NK-92 treated with Interleukin-12 subunit alpha and Interleukin-12 subunit beta, amount 100 ng/mL, for 24 hours (cell line): Measurements from ENCODE around the gene PPP2R5B.

Source experiments
- DNase-seq: peaks from one replicate; lab custom pipeline; 2025; lab: John Stamatoyannopoulos, UW

The PPP2R5B gene

GRCh38 chr11:64908766-64909165, 15.7 kb upstream of the PPP2R5B start:
- DNase-seq, result no peak

DNA sequence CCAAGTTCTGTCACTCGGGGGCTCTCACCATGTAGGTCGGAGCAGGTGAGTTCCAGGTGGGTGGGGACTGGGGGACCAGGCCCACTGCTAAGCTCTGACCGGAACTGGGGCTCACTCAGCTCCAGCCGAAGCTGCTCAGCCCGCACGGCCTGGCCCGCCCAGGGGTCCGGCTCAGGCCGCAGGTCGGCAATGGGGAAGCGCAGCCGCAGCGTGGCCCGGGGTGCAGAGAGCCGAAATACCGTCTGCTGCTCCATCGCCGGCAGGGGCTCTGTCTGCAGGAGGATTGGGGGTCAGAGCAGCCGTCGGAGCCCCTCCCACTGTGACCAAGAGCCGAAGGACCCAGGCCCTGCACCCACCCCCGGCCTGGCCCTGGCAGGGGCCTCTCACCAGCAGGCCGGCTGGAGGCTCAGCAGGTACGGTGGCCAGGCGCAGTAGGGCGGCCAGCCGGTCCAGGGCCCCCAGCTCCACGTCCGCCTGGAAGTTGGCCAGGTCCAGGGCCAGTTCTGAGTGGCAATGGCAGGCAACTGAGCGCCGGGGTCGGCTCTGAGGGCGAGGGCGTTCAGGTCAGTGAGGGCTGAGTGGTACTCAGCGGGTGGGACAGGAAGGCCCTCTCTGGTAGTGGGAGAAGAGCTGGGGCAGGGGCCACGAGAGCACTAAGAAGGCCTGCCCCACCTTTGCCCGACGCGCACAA, 14.7 kb upstream of the PPP2R5B start:
- no peak for DNase-seq

DNA sequence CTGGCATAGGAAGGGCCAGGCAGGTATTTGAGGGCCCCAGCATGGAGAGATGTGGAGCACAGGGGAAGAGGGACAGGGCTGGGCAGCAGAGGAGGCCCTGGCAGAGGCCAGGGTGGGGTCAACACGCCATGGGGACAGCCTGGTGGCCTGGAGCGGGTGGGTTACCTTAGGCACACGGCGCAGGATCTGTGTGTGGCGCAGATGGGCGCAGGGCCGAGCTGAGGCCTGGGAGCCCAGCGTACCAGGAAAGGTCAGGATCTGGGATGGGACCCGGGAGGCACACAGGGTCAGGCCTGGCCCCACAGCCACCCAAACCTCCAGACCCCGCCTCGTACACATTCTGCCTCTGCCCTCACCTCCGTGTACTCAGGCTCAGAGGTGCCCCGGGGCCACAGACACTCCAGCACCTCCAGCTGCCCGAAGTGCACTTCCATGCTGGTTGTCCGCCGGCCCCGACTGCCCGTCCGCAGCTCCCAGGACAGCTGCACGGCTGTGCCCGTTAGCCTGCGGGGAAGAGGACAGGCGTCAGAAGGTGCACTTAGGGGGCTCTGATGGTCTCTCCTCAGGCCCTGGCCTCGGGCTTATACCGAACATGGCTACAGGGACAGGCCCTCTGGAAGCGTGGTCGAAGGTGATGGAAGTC, 13.9 kb upstream of the PPP2R5B start:
- DNase-seq, result no peak

DNA sequence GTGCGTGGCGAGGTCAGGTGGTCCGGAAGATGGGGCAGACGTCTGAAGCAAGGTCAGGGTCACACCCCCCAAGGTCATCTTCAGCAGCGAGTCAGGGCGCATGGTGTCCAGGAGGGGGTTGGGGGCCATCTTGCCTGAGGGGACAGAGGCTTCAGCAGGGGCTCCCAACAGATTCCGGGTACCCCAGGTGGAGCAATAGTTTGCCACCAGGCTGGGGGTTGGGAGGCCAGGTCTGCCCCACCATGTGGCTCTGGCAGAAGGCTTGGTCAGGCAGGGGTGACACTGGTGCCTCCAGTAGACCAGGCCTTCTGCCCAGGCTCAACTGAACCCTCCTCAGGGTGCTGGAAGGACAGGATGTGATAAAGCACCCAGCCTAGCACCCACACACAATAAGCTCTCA, 13.3 kb upstream of the PPP2R5B start:
- no peak for DNase-seq

DNA sequence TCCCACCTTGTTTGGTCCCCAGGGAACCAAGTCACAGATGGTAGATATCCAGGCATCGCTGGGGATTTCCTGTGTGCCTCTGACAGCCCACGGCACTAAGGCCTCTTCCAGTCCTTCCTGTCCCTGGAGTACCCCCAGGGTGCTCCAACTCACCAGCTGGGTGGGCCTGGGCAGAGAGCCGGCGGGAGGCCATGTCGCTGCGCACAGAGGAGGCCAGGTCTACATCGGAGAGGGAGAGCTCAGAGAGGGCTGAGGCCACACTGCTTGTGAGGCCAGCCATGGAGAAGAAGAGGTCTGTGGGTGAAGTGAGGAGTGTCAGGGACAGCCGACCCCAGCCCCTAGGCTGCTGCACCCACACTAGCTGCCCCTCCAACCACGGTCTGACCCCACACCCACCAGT, 12.8 kb upstream of the PPP2R5B start:
- DNase-seq, result no peak

DNA sequence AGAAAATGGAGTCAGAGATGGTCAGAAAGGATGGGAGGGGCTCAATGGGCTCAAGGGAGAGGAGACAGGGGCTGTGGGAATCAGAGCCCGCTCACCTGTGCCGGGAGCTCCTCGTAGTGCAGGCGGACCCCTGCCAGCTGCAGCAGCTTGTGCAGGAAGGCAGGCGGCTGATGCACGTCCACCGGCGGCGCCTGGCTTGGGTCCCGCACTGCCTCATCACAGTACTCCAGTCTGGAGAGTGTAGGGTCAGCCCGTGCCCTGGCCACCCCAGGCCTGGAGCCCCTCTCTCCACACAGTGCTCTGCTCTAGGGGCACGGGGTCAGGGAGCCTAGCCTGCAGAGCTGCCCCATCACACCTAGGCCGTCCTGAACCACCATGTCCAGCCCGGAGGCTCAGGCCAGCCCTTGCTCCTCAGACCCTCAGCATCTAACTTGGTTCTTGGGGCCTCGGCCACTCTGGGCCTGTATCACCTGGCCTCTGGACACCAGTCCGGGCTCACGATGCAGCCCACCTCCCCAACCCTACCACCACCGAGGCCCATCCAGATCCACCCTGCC, 11.2 kb upstream of the PPP2R5B start:
- no peak for DNase-seq

DNA sequence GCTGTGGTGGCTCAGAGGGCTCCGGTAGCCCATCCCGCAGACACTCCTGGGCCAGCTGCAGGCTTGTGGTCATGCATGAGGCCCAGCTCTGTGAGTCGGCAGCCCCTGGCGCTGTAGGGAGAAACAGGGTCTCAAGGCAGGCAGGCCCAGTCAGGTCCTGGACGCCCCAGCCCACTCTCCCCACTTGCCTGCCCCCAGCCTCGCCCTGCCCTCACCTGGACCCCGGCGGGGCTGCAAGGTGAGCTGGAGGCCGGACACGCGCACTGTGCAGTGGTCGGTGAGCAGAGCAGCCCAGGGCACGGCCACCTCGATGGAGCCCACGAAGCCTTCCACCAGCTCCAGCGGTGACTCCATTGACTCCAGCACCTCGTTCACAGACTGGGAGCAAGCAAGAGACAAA, 10.4 kb upstream of the PPP2R5B start:
- no peak for DNase-seq

- DNase-seq, result no peak
Observed at GRCh38 chr11:64915376-64915887, 9.1 kb upstream of the PPP2R5B start.

DNA sequence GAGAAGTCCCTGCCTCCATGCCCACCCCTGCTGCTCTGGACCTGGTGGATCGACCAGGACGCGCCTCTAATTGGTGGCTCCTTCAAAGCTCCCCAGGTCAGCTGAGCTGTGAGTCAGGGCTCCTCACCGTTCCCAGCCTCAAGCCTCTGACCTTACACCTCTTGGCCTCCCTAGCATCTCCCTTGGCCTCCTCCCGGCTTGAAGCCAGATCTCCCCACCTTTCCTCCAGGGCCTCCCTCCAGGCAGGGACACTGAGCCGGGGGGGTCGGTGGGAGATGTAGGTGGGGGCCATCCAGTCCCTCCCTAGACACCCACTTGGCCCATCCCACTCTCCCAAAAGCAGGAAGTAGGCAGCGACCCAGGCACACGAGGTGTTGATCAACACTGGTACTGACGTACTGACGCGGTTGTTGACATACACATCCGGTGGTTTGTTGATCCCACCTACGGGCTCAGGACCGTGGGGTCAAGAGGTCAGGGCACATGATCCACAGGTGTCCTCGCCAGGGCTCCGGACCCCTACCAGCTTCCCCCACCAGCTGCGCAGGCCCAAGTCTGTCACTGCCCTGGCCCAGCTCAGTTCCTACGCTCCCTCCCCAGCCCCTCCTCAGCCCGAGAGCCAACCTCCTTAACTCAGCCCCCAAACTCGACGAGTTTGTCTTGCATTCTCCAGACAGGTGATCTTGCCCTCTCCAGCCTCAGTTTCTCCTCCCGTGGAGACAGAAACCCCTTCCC, 8.3 kb upstream of the PPP2R5B start:
- no peak for DNase-seq

GRCh38 chr11:64916775-64917662, 7.5 kb upstream of the PPP2R5B start, which contains the start of gene ATG2A:
Gene ATG2A (minus strand): TSS chr11:64917209. CDS start chr11:64917135, 74 bp downstream.
- DNase-seq, result peak; percentile 98

DNA sequence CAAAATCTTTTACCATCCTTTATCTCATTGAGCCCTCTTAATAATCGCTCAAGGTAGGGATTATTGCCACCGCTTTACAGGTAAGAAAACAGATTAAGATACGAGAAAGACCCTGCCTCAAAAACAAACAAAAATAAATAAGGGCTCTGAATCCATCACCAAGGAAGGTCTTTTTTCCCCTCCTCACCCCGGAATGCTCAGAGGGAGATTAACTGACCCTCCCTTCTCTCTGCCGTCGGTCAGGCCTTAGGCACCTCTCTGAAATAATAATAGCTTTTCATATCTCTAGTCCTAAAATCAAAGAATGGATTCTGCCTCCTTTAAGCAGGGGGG, 6.9 kb upstream of the PPP2R5B start:
- DNase-seq, result no peak

DNA sequence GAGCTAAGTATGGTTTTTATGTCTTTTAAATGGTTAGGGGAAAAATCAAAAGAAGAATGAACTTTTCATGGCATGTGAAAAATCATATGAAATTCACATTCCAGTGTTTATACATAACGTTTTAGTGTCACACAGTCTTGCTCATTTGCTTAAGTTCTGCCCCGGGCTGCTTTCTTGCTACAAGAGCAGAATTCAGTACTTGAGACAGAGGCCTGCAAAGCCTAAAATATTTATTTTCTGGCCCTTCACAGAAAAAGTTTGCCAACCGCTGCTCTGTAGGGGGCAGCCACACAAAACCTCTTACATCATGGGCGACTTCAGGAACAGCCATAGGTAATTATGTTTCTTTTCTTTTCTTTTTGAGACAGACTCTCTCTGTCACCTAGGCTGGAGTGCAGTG, 6.5 kb upstream of the PPP2R5B start:
- no peak for DNase-seq

DNA sequence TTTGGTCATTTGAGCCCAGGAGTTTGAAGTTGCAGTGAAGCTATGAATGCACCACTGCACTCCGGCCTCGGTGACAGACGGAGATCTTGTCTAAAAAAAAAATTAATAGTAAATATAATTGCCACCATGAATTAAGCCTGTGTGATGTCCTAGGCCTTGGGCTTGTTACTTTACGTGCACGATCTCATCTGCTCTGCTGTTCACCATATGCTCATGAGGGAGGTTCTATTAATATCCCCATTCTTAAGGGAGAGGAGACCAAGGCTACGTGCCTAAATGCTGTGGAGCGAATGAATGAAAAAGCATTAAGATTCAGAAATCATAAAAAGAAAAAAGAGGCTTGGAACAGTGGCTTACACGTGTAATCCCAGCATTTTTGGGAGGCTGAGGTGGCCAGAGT, 4.9 kb upstream of the PPP2R5B start:
- DNase-seq, result no peak

DNA sequence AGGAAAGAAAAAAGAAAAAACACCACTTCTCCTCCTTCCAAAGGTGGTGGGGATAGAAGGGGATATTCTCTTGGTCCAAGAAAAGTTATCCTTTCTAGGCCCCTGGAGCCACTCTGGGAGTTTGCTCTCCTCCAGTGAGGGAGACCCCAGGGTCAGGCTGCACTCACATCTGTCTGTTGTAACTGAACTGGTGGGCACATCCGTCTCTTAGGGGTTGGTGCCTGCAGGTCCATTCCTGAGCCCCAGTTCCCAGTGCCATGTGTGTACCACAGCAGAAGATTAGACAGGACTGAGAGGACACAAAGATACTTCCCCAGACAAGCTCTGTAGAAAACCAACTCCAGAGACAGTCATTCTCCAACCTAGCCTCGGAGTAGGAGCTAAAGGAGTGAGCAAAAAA, 4.4 kb upstream of the PPP2R5B start:
- DNase-seq, result no peak

GRCh38 chr11:64921384-64921783, 3.1 kb upstream of the PPP2R5B start:
- DNase-seq, result no peak

- no peak for DNase-seq
Observed at GRCh38 chr11:64923151-64923661, 1.3 kb upstream of the PPP2R5B start.

- no peak for DNase-seq
Observed at GRCh38 chr11:64924910-64925284, 408 bp downstream of the PPP2R5B start.

DNA sequence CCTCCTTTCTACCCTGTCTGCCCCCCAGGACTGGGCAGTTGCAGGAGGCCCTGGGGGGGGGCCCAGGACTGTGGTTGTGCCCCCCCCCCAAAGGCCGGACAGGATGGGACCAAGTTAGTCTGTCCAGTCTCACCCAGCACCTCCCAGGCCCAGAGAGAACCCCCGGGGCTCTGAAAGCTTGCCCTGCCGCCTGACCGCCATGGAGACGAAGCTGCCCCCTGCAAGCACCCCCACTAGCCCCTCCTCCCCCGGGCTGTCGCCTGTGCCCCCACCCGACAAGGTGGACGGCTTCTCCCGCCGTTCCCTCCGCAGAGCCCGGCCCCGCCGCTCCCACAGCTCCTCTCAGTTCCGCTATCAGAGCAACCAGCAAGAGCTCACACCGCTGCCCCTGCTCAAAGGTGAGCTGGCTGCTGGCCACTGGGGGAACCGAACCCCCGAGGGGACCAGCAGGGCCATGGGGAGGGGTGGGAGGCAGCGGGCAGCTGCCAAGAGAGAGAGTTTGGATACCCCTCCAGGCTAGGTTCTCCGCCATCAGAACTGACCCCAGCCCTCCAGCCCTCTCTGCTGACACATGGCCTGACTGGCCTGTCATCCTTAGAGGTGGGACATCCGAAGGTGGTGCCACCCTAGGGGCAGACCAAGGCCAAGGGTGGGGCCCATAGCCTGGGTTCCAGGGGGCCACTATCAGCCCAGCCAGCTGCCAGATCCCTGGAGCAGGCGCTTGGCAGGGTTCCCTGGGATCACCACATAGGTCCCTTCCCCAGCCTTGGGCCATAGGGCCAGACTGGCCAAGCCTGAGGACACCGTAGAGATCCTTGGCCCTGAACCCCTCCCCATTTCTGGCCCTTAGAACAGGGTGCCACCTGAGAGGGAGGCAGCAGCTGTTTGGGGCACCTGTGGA, 1.3 kb downstream of the PPP2R5B start:
- no peak for DNase-seq

DNA sequence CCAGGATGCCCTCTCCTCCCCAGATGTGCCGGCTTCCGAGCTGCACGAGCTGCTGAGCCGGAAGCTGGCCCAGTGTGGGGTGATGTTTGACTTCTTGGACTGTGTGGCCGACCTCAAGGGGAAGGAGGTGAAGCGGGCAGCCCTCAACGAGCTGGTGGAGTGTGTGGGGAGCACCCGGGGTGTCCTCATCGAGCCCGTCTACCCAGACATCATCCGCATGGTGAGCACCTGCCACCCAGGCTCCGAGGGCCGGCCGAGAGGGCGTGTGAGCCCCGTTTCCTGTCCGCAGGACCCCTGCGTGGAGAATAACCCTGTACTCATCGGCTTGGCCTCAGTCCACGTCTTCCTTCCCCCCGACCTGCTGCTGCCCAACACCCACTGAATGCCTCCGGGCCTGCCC, 2.2 kb downstream of the PPP2R5B start:
- no peak for DNase-seq

DNA sequence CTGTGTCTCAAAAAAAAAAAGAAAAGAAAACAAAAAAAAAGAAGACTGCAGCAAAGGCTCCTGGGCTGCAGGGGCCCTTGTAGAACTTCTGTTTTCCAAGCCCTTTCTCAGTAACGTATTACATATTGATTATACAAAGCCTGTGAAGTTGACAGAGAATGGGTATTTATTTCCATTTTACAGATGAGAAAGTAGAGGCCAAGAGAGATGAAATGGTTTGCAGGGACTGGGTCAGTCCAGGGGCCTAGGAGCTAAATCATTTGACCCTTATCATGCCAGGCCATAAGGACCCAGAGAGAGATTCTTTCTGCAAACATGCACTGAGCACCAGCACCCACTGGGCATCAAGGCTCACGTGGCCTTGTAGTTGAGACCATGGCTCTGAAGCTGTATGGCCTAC, 4.5 kb downstream of the PPP2R5B start:
- no peak for DNase-seq

- DNase-seq, result no peak
Observed at GRCh38 chr11:64929625-64930024, 5.1 kb downstream of the PPP2R5B start.
